HG02970 (cell line): ENCODE data around the gene SLC4A2.
"Not testable (repeated sequence)": the region's sequence is repeated elsewhere in the genome, so short reads cannot be mapped to it uniquely, and the experiment has no call there.

Experiments
- ATAC-seq: cut with Tn5 transposase; IDR thresholded peaks from one replicate; pipeline ENCODE4 v1.9.1; 2021; ENCODE audit warnings: mild to moderate bottlenecking, moderate library complexity, moderate number of reproducible peaks; ENCODE audit not compliant: unreplicated experiment, low FRiP score

SLC4A2 gene

GRCh38 chr7:151040616-151041375 is 18.6 kb upstream of the SLC4A2 start:
- no peak for ATAC-seq

GRCh38 chr7:151043449-151043848 is 15.9 kb upstream of the SLC4A2 start:
- not testable (repeated sequence) for ATAC-seq

- no peak for ATAC-seq
Measured at GRCh38 chr7:151043959-151044358, 15.4 kb upstream of the SLC4A2 start.

- ATAC-seq: no peak
Measured at GRCh38 chr7:151045262-151045661, 14.1 kb upstream of the SLC4A2 start.

GRCh38 chr7:151045967-151046366 is 13.4 kb upstream of the SLC4A2 start:
- ATAC-seq: no peak

GRCh38 chr7:151046603-151047573 is 12.5 kb upstream of the SLC4A2 start:
- ATAC-seq: no peak

GRCh38 chr7:151047976-151048815 is 11.2 kb upstream of the SLC4A2 start, which contains the start of gene ASIC3:
TSS of gene ASIC3 (plus strand) at chr7:151048531. CDS start at chr7:151048886, 355 bp downstream.
- ATAC-seq: no peak

GRCh38 chr7:151048911-151049463 is 10.4 kb upstream of the SLC4A2 start:
- no peak for ATAC-seq

- ATAC-seq: no peak
Measured at GRCh38 chr7:151051108-151051507, 8.3 kb upstream of the SLC4A2 start.

- no peak for ATAC-seq
Measured at GRCh38 chr7:151053096-151053495, 6.3 kb upstream of the SLC4A2 start.

GRCh38 chr7:151053751-151054150 is 5.6 kb upstream of the SLC4A2 start:
- ATAC-seq: no peak

- no peak for ATAC-seq
Measured at GRCh38 chr7:151056283-151056665, 3.1 kb upstream of the SLC4A2 start.

- no peak for ATAC-seq
Measured at GRCh38 chr7:151056666-151057505, 2.5 kb upstream of the SLC4A2 start.

GRCh38 chr7:151057506-151057988 is 1.8 kb upstream of the SLC4A2 start, which contains the start of gene CDK5:
TSS of gene CDK5 (minus strand) at chr7:151057897. CDS start at chr7:151057848, 49 bp downstream.
- ATAC-seq: peak; percentile 4

GRCh38 chr7:151057989-151058780 is 1.2 kb upstream of the SLC4A2 start:
- peak; percentile 84 for ATAC-seq

- ATAC-seq: no peak
Measured at GRCh38 chr7:151058781-151059366, 515 bp upstream of the SLC4A2 start.

GRCh38 chr7:151060113-151060415 is 675 bp downstream of the SLC4A2 start:
- ATAC-seq: no peak
